Breast epithelium (tissue), 4 donors: ENCODE data around the gene CDH23. TPM values are rescaled to one million over a fixed set of nuclear protein-coding genes. Genes with fewer than 3 reads are reported as not detected.

Experiments
- DNase-seq, 2 donors: peaks; one replicate each; pipeline ENCODE4 v3.0.0-alpha.2; 2019; ENCODE audit warnings: low spot score in 2 of 2
- H3K27ac ChIP-seq, 2 donors: fragments of 200-600 bp; sonication (generic) in 1 of 2; one replicate each; pipeline ENCODE4 v1.5.1; 2016 to 2019; ENCODE audit warnings: mild to moderate bottlenecking in 1 of 2
- H3K27me3 ChIP-seq, 2 donors: fragments of 200-600 bp; sonication (generic) in 1 of 2; one replicate each; pipeline versions ENCODE4 v1.5.1 to v1.6.0; 2017 to 2019; ENCODE audit warnings: control low read depth in 1 of 2, mild to moderate bottlenecking in 1 of 2
- H3K36me3 ChIP-seq: fragments of 200-600 bp; one replicate; pipeline ENCODE4 v1.5.1; 2019
- H3K4me1 ChIP-seq, 2 donors: fragments of 200-600 bp; sonication (generic); one replicate each; pipeline ENCODE4 v1.5.1; 2016 to 2019; ENCODE audit warnings: control low read depth in 1 of 2
- H3K4me3 ChIP-seq, 3 donors: fragments of 200-600 bp; sonication (generic); 1 replicate in 2 of 3; 2 replicates in 1 of 3; pipeline ENCODE4 v1.5.1; 2016 to 2019; ENCODE audit warnings: mild to moderate bottlenecking in 3 of 3, moderate library complexity in 2 of 3
- H3K9me3 ChIP-seq, 2 donors: fragments of 200-600 bp; sonication (generic) in 1 of 2; one replicate each; pipeline ENCODE4 v1.5.1; 2016 to 2019; ENCODE audit warnings: control low read depth in 1 of 2
- CTCF ChIP-seq, 3 donors: fragments of 450-650 bp; IDR thresholded peaks; one replicate each; pipeline ENCODE4 v1.5.1; 2016 to 2017; ENCODE audit warnings: antibody characterized with exemption in 3 of 3, mild to moderate bottlenecking in 3 of 3, moderate library complexity in 3 of 3
- POLR2A ChIP-seq: fragments of 450-650 bp; IDR thresholded peaks from one replicate; pipeline ENCODE4 v1.6.1; 2016; ENCODE audit warnings: antibody characterized with exemption, mild to moderate bottlenecking, moderate library complexity
- POLR2AphosphoS5 ChIP-seq, 3 donors: sonication (generic); formaldehyde crosslinking; IDR thresholded peaks; one replicate each; pipeline ENCODE4 v1.6.1; 2017; ENCODE audit warnings: antibody characterized with exemption in 3 of 3
- intact Hi-C: fragments of 100-400 bp; cut with DNase I; formaldehyde crosslinking; loops from one replicate; pipeline ENCODE4 v1.15.1; 2023; ENCODE audit warnings: low total_unique reads
- total RNA-seq, 3 donors: library from RNA; depleted of rRNA; stranded (reverse); fragments of >200 nt; gene quantifications; one replicate each; pipeline ENCODE4 v1.1.0, GENCODE V29; 2016

The CDH23 gene
- total RNA-seq, 3 donors from 2014 or later, result 8.5 to 13.8 (median 11.6) TPM

- H3K4me3 ChIP-seq, result no peak overlapping the region
- H3K4me1 ChIP-seq, result no peaks in the 10 kb centered on the region
- H3K9me3 ChIP-seq, result no peaks in the 10 kb centered on the region
- no peaks in the 10 kb centered on the region for H3K36me3 ChIP-seq
- no peak for TF ChIP-seq POLR2AphosphoS5 (IDR thresholded peaks at IDR 0.05)
- no peaks in the 10 kb centered on the region for H3K27me3 ChIP-seq
- DNase-seq, result no peak
- H3K27ac ChIP-seq, result no peak overlapping the region
- intact Hi-C loops, result no loop called here
Measured at GRCh38 chr10:71537125-71537524, 140.4 kb downstream of the CDH23 start.

- H3K4me1 ChIP-seq, result no peaks in the 10 kb centered on the region
- DNase-seq, result no peak
- intact Hi-C loops, result no loop called here
Measured at GRCh38 chr10:71537681-71538080, 141.0 kb downstream of the CDH23 start.

GRCh38 chr10:71538608-71539260, 142.0 kb downstream of the CDH23 start:
- Histone ChIP-seq H3K36me3 (no peaks in the 10 kb centered on the region), H3K9me3 (no peaks in the 10 kb centered on the region), H3K4me1 (no peaks in the 10 kb centered on the region), H3K27me3 (no peaks in the 10 kb centered on the region), H3K4me3 (no peak overlapping the region), H3K27ac (no peak overlapping the region)
- TF ChIP-seq CTCF (IDR thresholded peaks at IDR 0.05), result no peak
- TF ChIP-seq POLR2A, result no peak
- no peak for TF ChIP-seq POLR2AphosphoS5 (IDR thresholded peaks at IDR 0.05)
- intact Hi-C loops, result no loop called here
- DNase-seq, result no peak

More at GRCh38 chr10:71537681-71538080, 141.0 kb downstream of the CDH23 start:
- no peak overlapping the region for H3K4me3 ChIP-seq
- no peaks in the 10 kb centered on the region for H3K36me3 ChIP-seq
- H3K27me3 ChIP-seq, result no peaks in the 10 kb centered on the region
- H3K27ac ChIP-seq, result no peak overlapping the region
- no peak for TF ChIP-seq POLR2A
- no peak for TF ChIP-seq CTCF (IDR thresholded peaks at IDR 0.05)
- no peak for TF ChIP-seq POLR2AphosphoS5 (IDR thresholded peaks at IDR 0.05)
- H3K9me3 ChIP-seq, result no peaks in the 10 kb centered on the region

GRCh38 chr10:71539442-71540118, 142.9 kb downstream of the CDH23 start:
- H3K36me3 ChIP-seq, result no peaks in the 10 kb centered on the region
- H3K4me3 ChIP-seq, result no peak overlapping the region
- intact Hi-C loops, result no loop called here

GRCh38 chr10:71542478-71542877, 145.8 kb downstream of the CDH23 start:
- Histone ChIP-seq H3K4me1 (no peaks in the 10 kb centered on the region), H3K9me3 (no peaks in the 10 kb centered on the region), H3K27me3 (no peaks in the 10 kb centered on the region), H3K36me3 (no peaks in the 10 kb centered on the region), H3K4me3 (no peak overlapping the region), H3K27ac (no peak overlapping the region)
- DNase-seq, result no peak
- intact Hi-C loops, result no loop called here
- no peak for TF ChIP-seq POLR2A
- no peak for TF ChIP-seq POLR2AphosphoS5 (IDR thresholded peaks at IDR 0.05)
- no peak for TF ChIP-seq CTCF (IDR thresholded peaks at IDR 0.05)

More at GRCh38 chr10:71539442-71540118, 142.9 kb downstream of the CDH23 start:
- TF ChIP-seq POLR2AphosphoS5 (IDR thresholded peaks at IDR 0.05) (no peak), CTCF (IDR thresholded peaks at IDR 0.05) (no peak), POLR2A (no peak)
- H3K27ac ChIP-seq, result no peak overlapping the region
- no peaks in the 10 kb centered on the region for H3K4me1 ChIP-seq
- no peak for DNase-seq
- no peaks in the 10 kb centered on the region for H3K9me3 ChIP-seq
- no peaks in the 10 kb centered on the region for H3K27me3 ChIP-seq
